H1 (cell line): Measurements from ENCODE around the gene CD34. TPM values are rescaled to one million over a fixed set of nuclear protein-coding genes. Genes with fewer than 3 reads are reported as not detected.

Experiments used
- CTCF ChIA-PET: fragments of 300-600 bp; sonication (Branson Sonifier 250); formaldehyde crosslinking; loops from one replicate; lab custom pipeline; 2021; ENCODE audit not compliant: partially characterized antibody; lab: Charles Lee
- POLR2A ChIA-PET: fragments of 300-600 bp; sonication (Branson Sonifier 250); formaldehyde crosslinking; loops from one replicate; lab custom pipeline; 2021; ENCODE audit warnings: inconsistent platforms; ENCODE audit not compliant: partially characterized antibody; lab: Charles Lee
- DNase-seq, 2 experiments: peaks; one replicate each; pipeline versions ENCODE4 v3.0.0 to v3.0.0-alpha.2; 2010 to 2022; ENCODE audit warnings: low spot score in 2 of 2, low read depth in 1 of 2, mixed read lengths in 1 of 2
- FAIRE-seq: peaks from 2 replicates; lab custom pipeline; 2011; peaks lifted over from hg19 to GRCh38; lab: Jason Lieb, UNC
- H2AFZ ChIP-seq: 2 replicates; pipeline ENCODE4 v1.8.1; 2012; ENCODE audit warnings: low read length, inconsistent platforms
- H2AK5ac ChIP-seq: 2 replicates; pipeline ENCODE4 v1.6.1; 2013; ENCODE audit warnings: low read depth, low read length
- H2BK120ac ChIP-seq: replicated peaks from 2 replicates; pipeline ENCODE3; 2013; ENCODE audit warnings: low read depth, low read length, inconsistent platforms
- H2BK12ac ChIP-seq: 2 replicates; pipeline ENCODE4 v1.6.1; 2013; ENCODE audit warnings: low read depth, low read length
- H2BK15ac ChIP-seq: 2 replicates; pipeline ENCODE4 v1.6.1; 2013; ENCODE audit warnings: low read length
- H2BK20ac ChIP-seq: 2 replicates; pipeline ENCODE4 v1.6.1; 2013; ENCODE audit warnings: low read length
- H2BK5ac ChIP-seq: 2 replicates; pipeline ENCODE4 v1.6.1; 2013; ENCODE audit warnings: low read depth, low read length
- H3K14ac ChIP-seq: 2 replicates; pipeline ENCODE4 v1.6.1; 2013; ENCODE audit warnings: inconsistent platforms; ENCODE audit not compliant: insufficient read length
- H3K18ac ChIP-seq: 2 replicates; pipeline ENCODE4 v1.6.1; 2013; ENCODE audit warnings: low read length; ENCODE audit errors: extremely low read depth
- H3K23ac ChIP-seq: 2 replicates; pipeline ENCODE4 v1.6.1; 2013; ENCODE audit warnings: inconsistent platforms; ENCODE audit not compliant: insufficient read length
- H3K23me2 ChIP-seq: 2 replicates; pipeline ENCODE4 v1.6.1; 2013; ENCODE audit warnings: low read depth, low read length
- H3K27ac ChIP-seq: 2 replicates; pipeline ENCODE4 v1.6.1; 2011; ENCODE audit warnings: low read depth, low read length, inconsistent platforms
- H3K27me3 ChIP-seq, 4 experiments: replicated peaks in 1 of 4; 1 replicate in 1 of 4; 2 replicates in 3 of 4; pipeline versions ENCODE4 v1.6.1 to v1.8.1; 2011 to 2013; ENCODE audit warnings: low read length in 3 of 4, mild to moderate bottlenecking in 3 of 4, inconsistent platforms in 2 of 4, mixed read lengths in 2 of 4, moderate library complexity in 1 of 4; ENCODE audit not compliant: control insufficient read depth in 3 of 4, insufficient read depth in 3 of 4; ENCODE audit errors: extremely low read depth in 1 of 4
- H3K36me3 ChIP-seq, 4 experiments: 2 replicates each; pipeline versions ENCODE4 v1.6.1 to v1.8.1; 2011 to 2013; ENCODE audit warnings: mild to moderate bottlenecking in 4 of 4, low read length in 3 of 4, moderate library complexity in 2 of 4, control low read depth in 1 of 4, inconsistent platforms in 1 of 4; ENCODE audit not compliant: insufficient read depth in 4 of 4, control insufficient read depth in 2 of 4
- H3K4ac ChIP-seq: replicated peaks from 2 replicates; pipeline ENCODE3; 2013; ENCODE audit warnings: low read length, low read depth, mixed read lengths, inconsistent platforms; ENCODE audit not compliant: insufficient read length
- H3K4me1 ChIP-seq, 4 experiments: replicated peaks in 1 of 4; 1 replicate in 1 of 4; 2 replicates in 3 of 4; pipeline versions ENCODE4 v1.6.1 to v1.8.1; 2011 to 2013; ENCODE audit warnings: low read length in 3 of 4, inconsistent platforms in 2 of 4, mixed read lengths in 1 of 4; ENCODE audit not compliant: insufficient read depth in 4 of 4, control insufficient read depth in 3 of 4
- H3K4me2 ChIP-seq, 2 experiments: 2 replicates each; pipeline versions ENCODE4 v1.6.1 to v1.8.1; 2011 to 2013; ENCODE audit warnings: low read depth in 2 of 2, low read length in 2 of 2, control low read depth in 1 of 2, inconsistent platforms in 1 of 2, mild to moderate bottlenecking in 1 of 2; ENCODE audit not compliant: insufficient read depth in 1 of 2
- H3K4me3 ChIP-seq, 4 experiments: fragments of 200-600, 300-600 bp in 1 of 4; sonication (generic), shearing (Covaris generic), sonication (Bioruptor Twin) in 1 of 4; 2 replicates each; pipeline versions ENCODE4 v1.5.1 to v1.8.1; 2011 to 2016; ENCODE audit warnings: low read length in 4 of 4, low read depth in 3 of 4, control low read depth in 2 of 4, inconsistent platforms in 2 of 4, mild to moderate bottlenecking in 2 of 4, mixed read lengths in 1 of 4, moderate library complexity in 1 of 4; ENCODE audit not compliant: insufficient read depth in 2 of 4; ENCODE audit errors: extremely low read depth in 1 of 4
- H3K56ac ChIP-seq: replicated peaks from 2 replicates; pipeline ENCODE3; 2013; ENCODE audit warnings: low read depth, mild to moderate bottlenecking, mixed read lengths, low read length, inconsistent platforms; ENCODE audit not compliant: insufficient read length
- H3K79me1 ChIP-seq: 2 replicates; pipeline ENCODE4 v1.6.1; 2013; ENCODE audit warnings: low read depth, low read length, control low read depth
- H3K79me2 ChIP-seq, 2 experiments: 2 replicates each; pipeline versions ENCODE4 v1.6.1 to v1.8.1; 2012 to 2013; ENCODE audit warnings: low read length in 2 of 2, mild to moderate bottlenecking in 2 of 2, inconsistent platforms in 1 of 2; ENCODE audit not compliant: insufficient read depth in 2 of 2, control insufficient read depth in 1 of 2
- H3K9ac ChIP-seq, 4 experiments: replicated peaks in 1 of 4; 1 replicate in 1 of 4; 2 replicates in 3 of 4; pipeline versions ENCODE4 v1.6.1 to v1.8.1; 2011 to 2013; ENCODE audit warnings: low read depth in 3 of 4, low read length in 3 of 4, control low read depth in 2 of 4, mild to moderate bottlenecking in 2 of 4, moderate library complexity in 2 of 4, inconsistent platforms in 1 of 4; ENCODE audit errors: extremely low read depth in 1 of 4
- H3K9me3 ChIP-seq, 2 experiments: 2 replicates each; pipeline versions ENCODE4 v1.6.1 to v1.8.1; 2012 to 2013; ENCODE audit warnings: mild to moderate bottlenecking in 2 of 2, moderate library complexity in 2 of 2, control low read depth in 1 of 2, inconsistent platforms in 1 of 2, low read depth in 1 of 2, low read length in 1 of 2, mixed read lengths in 1 of 2; ENCODE audit not compliant: insufficient read depth in 2 of 2
- H4K20me1 ChIP-seq, 2 experiments: replicated peaks in 1 of 2; 2 replicates each; pipeline versions ENCODE3 to v1.8.1; 2011 to 2013; ENCODE audit warnings: inconsistent platforms in 2 of 2, low read length in 2 of 2, mild to moderate bottlenecking in 1 of 2; ENCODE audit not compliant: insufficient read depth in 2 of 2, control insufficient read depth in 1 of 2
- H4K5ac ChIP-seq: 2 replicates; pipeline ENCODE4 v1.6.1; 2013; ENCODE audit warnings: low read length, low read depth, mixed read lengths, inconsistent platforms; ENCODE audit not compliant: insufficient read length
- H4K8ac ChIP-seq: 2 replicates; pipeline ENCODE4 v1.8.0; 2013; ENCODE audit warnings: mild to moderate bottlenecking, moderate library complexity, low read length, inconsistent platforms; ENCODE audit not compliant: insufficient read depth; ENCODE audit errors: extremely low read depth
- H4K91ac ChIP-seq: replicated peaks from 2 replicates; pipeline ENCODE3; 2013; ENCODE audit warnings: low read length, mixed read lengths, inconsistent platforms; ENCODE audit not compliant: insufficient read length
- CTBP2 ChIP-seq: IDR thresholded peaks from 2 replicates; pipeline ENCODE4 v1.7.0; 2011; ENCODE audit warnings: borderline replicate concordance, mild to moderate bottlenecking, moderate library complexity, mixed read lengths, low read length; ENCODE audit not compliant: insufficient read depth, insufficient read length
- GABPA ChIP-seq: IDR thresholded peaks from 2 replicates; pipeline ENCODE4 v1.6.1; 2011; ENCODE audit warnings: mild to moderate bottlenecking, low read length, moderate library complexity, borderline replicate concordance; ENCODE audit not compliant: insufficient read depth
- JUN ChIP-seq: IDR thresholded peaks from 2 replicates; pipeline ENCODE4 v1.6.1; 2011; ENCODE audit warnings: low read depth, mild to moderate bottlenecking, improper control_type of control experiment, low read length
- NRF1 ChIP-seq: IDR thresholded peaks from 2 replicates; pipeline ENCODE4 v1.6.1; 2011; ENCODE audit warnings: mild to moderate bottlenecking, low read depth, low read length, improper control_type of control experiment
- RXRA ChIP-seq: IDR thresholded peaks from 2 replicates; pipeline ENCODE4 v1.6.1; 2011; ENCODE audit warnings: low read depth, mild to moderate bottlenecking, low read length, moderate library complexity; ENCODE audit not compliant: insufficient read depth
- SIRT6 ChIP-seq: IDR thresholded peaks from one replicate; pipeline ENCODE4 v1.7.1; 2012; ENCODE audit warnings: low read length, inconsistent platforms
- SIX5 ChIP-seq: IDR thresholded peaks from 2 replicates; pipeline ENCODE4 v1.6.1; 2011; ENCODE audit warnings: mild to moderate bottlenecking, low read depth, low read length
- SUZ12 ChIP-seq: fragments of 200-600 bp; sonication (generic); IDR thresholded peaks from 2 replicates; pipeline ENCODE4 v1.6.1; 2012; ENCODE audit warnings: mild to moderate bottlenecking, inconsistent platforms, low read length, moderate library complexity, mixed read lengths
- WGBS, 2 experiments: shearing (Covaris generic) in 1 of 2; methylation state at CpG; one replicate each; pipeline versions ENCODE4 v1.1.6 to v1.1.7; 2013 to 2015; ENCODE audit warnings: low lambda C conversion rate in 2 of 2, mixed read lengths in 2 of 2, inconsistent platforms in 1 of 2, low coverage in 1 of 2, missing lambda C conversion rate in 1 of 2; ENCODE audit not compliant: insufficient replicate concordance in 2 of 2, insufficient coverage in 1 of 2, insufficient read length in 1 of 2; ENCODE audit errors: extremely low coverage in 1 of 2, missing lambda C conversion rate in 1 of 2; 5-methylcytosine and 5-hydroxymethylcytosine counted together
- polyA plus RNA-seq, 7 experiments: library from polyadenylated mRNA; depleted of rRNA in 3 of 7; stranded (reverse) in 5 of 7; unstranded in 2 of 7; fragments of >200 nt in 5 of 7; fragments of 200-250 nt in 2 of 7; gene quantifications; 1 replicate in 5 of 7; 2 replicates in 1 of 7; 4 replicates in 1 of 7; pipeline versions ENCODE4 v1.2.1 to v1.2.3, GENCODE V29; 2011 to 2013; ENCODE audit warnings: missing spikeins in 2 of 7, mixed read lengths in 2 of 7
- total RNA-seq: library from RNA; stranded (reverse); fragmentation: NEBNext Ultra II Directional; extraction: Animal tissue kit (Norgen Biotek cat#: 25700); gene quantifications from 2 replicates; pipeline ENCODE4 v1.2.1, GENCODE V29; 2021
- TF ChIP-seq, protein P1 (sequence below): IDR thresholded peaks from 2 replicates; pipeline ENCODE4 v1.6.1; 2012; ENCODE audit warnings: inconsistent platforms
- TF ChIP-seq, protein P2 (sequence below), 3 experiments: IDR thresholded peaks; 1 replicate in 2 of 3; 2 replicates in 1 of 3; pipeline versions ENCODE4 v1.5.1 to v1.6.1; 2011; ENCODE audit warnings: low read length in 3 of 3, mild to moderate bottlenecking in 3 of 3, inconsistent platforms in 2 of 3, low read depth in 1 of 3, moderate library complexity in 1 of 3; ENCODE audit not compliant: insufficient read depth in 1 of 3; ENCODE audit errors: control extremely low read depth in 1 of 3

The CD34 gene
- total and polyA plus RNA-seq, 2 of the 8 experiments (the other 6 are each of a cell fraction or from before 2014, with no cell fraction given) = 0.39 to 0.54 TPM

DNA sequence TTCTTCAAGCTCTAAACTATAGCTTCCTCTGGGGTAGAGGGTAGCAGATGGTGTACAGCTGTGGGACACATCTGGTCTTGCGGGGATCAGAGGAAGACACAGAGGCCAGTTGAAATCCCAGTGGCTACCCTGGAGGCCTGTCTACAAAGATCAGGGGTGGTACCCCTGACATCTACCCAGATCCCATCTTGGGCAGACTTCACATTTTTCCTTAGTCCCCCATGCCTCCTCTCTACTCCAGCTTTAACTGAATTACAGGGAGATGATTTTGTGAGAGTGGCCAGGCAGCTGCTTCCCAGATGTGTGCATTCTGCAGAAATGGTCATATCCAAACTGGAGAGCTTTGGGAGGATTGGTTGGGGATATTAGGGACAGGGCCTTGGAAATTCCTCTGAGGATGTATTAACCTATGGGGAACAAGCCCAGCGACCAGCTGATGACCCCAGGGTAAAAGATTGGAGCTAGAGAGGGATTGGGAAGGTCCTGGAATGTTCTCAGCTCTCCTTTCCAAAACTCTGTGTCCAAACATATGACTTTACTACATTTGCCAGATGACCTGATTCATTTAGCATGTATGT lies 9.6 kb upstream of the CD34 start:
- ChIA-PET POLR2A (no interaction called here), CTCF (interaction anchor here (1.0 to 4.2 kb wide), 7 partner anchors 14 to 61 kb away, joined by 3 to 21 read pairs (median 3); no protein-coding TSS in a partner anchor)
- Histone ChIP-seq H3K4me2 (no peak overlapping the region), H3K27me3 (no peaks in the 10 kb centered on the region), H3K14ac (no peak overlapping the region), H3K9me3 (no peaks in the 10 kb centered on the region), H2BK12ac (no peak overlapping the region), H3K27ac (no peak overlapping the region), H3K36me3 (no peaks in the 10 kb centered on the region), H4K8ac (no peak overlapping the region), H3K56ac (no peak overlapping the region), H2BK5ac (no peak overlapping the region), H3K9ac (no peak overlapping the region), H4K20me1 (no peaks in the 10 kb centered on the region), H3K23me2 (no peaks in the 10 kb centered on the region), H4K5ac (no peak overlapping the region), H3K4ac (no peak overlapping the region), H3K23ac (no peak overlapping the region), H2BK120ac (no peak overlapping the region), H3K18ac (no peak overlapping the region), H3K79me2 (no peaks in the 10 kb centered on the region), H2AK5ac (no peak overlapping the region), H2BK20ac (no peak overlapping the region), H3K4me3 (no peak overlapping the region), H2BK15ac (no peak overlapping the region), H2AFZ (no peak overlapping the region), H4K91ac (no peak overlapping the region), H3K4me1 (peaks cover 0 to 7% (median 1%) of the 10 kb centered on the region in 4 experiments; a peak in 3 of 7 replicates), H3K79me1 (no peaks in the 10 kb centered on the region)
- FAIRE-seq = no peak
- WGBS, 2 experiments = 100% methylated on average over 2 of the region's 2 CpGs; no CpG with 5 or more reads in 1 of the 2 experiments
- DNase-seq = no peak
- TF ChIP-seq GABPA = no peak
- TF ChIP-seq, protein P1, sequence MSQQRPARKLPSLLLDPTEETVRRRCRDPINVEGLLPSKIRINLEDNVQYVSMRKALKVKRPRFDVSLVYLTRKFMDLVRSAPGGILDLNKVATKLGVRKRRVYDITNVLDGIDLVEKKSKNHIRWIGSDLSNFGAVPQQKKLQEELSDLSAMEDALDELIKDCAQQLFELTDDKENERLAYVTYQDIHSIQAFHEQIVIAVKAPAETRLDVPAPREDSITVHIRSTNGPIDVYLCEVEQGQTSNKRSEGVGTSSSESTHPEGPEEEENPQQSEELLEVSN = no peak
- TF ChIP-seq CTBP2 = no peak
- no peak for TF ChIP-seq SIX5
- TF ChIP-seq, protein P2, sequence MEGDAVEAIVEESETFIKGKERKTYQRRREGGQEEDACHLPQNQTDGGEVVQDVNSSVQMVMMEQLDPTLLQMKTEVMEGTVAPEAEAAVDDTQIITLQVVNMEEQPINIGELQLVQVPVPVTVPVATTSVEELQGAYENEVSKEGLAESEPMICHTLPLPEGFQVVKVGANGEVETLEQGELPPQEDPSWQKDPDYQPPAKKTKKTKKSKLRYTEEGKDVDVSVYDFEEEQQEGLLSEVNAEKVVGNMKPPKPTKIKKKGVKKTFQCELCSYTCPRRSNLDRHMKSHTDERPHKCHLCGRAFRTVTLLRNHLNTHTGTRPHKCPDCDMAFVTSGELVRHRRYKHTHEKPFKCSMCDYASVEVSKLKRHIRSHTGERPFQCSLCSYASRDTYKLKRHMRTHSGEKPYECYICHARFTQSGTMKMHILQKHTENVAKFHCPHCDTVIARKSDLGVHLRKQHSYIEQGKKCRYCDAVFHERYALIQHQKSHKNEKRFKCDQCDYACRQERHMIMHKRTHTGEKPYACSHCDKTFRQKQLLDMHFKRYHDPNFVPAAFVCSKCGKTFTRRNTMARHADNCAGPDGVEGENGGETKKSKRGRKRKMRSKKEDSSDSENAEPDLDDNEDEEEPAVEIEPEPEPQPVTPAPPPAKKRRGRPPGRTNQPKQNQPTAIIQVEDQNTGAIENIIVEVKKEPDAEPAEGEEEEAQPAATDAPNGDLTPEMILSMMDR (IDR thresholded peaks at IDR 0.05; ENCODE audit: control extremely low read depth in 1 of 3, insufficient read depth in 1 of 3, low read depth in 1 of 3, low read length in 3 of 3) = no peak
- TF ChIP-seq NRF1 = no peak
- TF ChIP-seq RXRA = no peak
- no peak for TF ChIP-seq SIRT6
- no peak for TF ChIP-seq SUZ12
- TF ChIP-seq JUN = no peak
